H9 (cell line): ENCODE results near the gene XAGE3. TPM values are rescaled to one million over a fixed set of nuclear protein-coding genes. Genes with fewer than 3 reads are reported as not detected.
"Not testable (repeated sequence)": the region's sequence is repeated elsewhere in the genome, so short reads cannot be mapped to it uniquely, and the experiment has no call there.

Experiments
- DNase-seq: peaks from one replicate; pipeline ENCODE4 v3.0.0-alpha.2; 2017
- H2AFZ ChIP-seq: one replicate; pipeline ENCODE4 v1.6.1; 2013; ENCODE audit warnings: mild to moderate bottlenecking, low read length, control low read depth, moderate library complexity
- H2AK5ac ChIP-seq: 2 replicates; pipeline ENCODE4 v1.6.1; 2013; ENCODE audit warnings: low read length, control low read depth, mixed read lengths; ENCODE audit not compliant: insufficient read length
- H2BK120ac ChIP-seq: one replicate; pipeline ENCODE4 v1.6.1; 2013; ENCODE audit warnings: low read depth, mild to moderate bottlenecking, low read length, control low read depth, inconsistent platforms; ENCODE audit not compliant: poor library complexity, severe bottlenecking
- H2BK12ac ChIP-seq: 2 replicates; pipeline ENCODE4 v1.6.1; 2013; ENCODE audit warnings: low read length, control low read depth, mixed read lengths, low read depth; ENCODE audit not compliant: insufficient read length
- H2BK15ac ChIP-seq: 2 replicates; pipeline ENCODE4 v1.6.1; 2013; ENCODE audit warnings: low read depth, low read length, control low read depth
- H2BK20ac ChIP-seq: one replicate; pipeline ENCODE4 v1.6.1; 2013; ENCODE audit warnings: low read depth, mild to moderate bottlenecking, low read length, control low read depth, inconsistent platforms; ENCODE audit not compliant: poor library complexity, severe bottlenecking
- H2BK5ac ChIP-seq: 2 replicates; pipeline ENCODE4 v1.6.1; 2013; ENCODE audit warnings: low read length, control low read depth, mixed read lengths; ENCODE audit not compliant: insufficient read length
- H3K14ac ChIP-seq: 2 replicates; pipeline ENCODE4 v1.6.1; 2013; ENCODE audit warnings: low read length, control low read depth; ENCODE audit not compliant: insufficient read depth
- H3K18ac ChIP-seq: 2 replicates; pipeline ENCODE4 v1.6.1; 2013; ENCODE audit warnings: low read depth, mild to moderate bottlenecking, mixed read lengths, low read length, control low read depth; ENCODE audit not compliant: insufficient read length
- H3K23ac ChIP-seq: 2 replicates; pipeline ENCODE4 v1.6.1; 2013; ENCODE audit warnings: low read length, control low read depth, mixed read lengths, low read depth; ENCODE audit not compliant: insufficient read length
- H3K23me2 ChIP-seq: 2 replicates; pipeline ENCODE4 v1.6.1; 2013; ENCODE audit warnings: low read depth, mild to moderate bottlenecking, mixed read lengths, low read length, control low read depth; ENCODE audit not compliant: insufficient read length, poor library complexity, severe bottlenecking
- H3K27ac ChIP-seq: 2 replicates; pipeline ENCODE4 v1.5.1; 2013; ENCODE audit warnings: low read length, control low read depth, mixed read lengths, low read depth; ENCODE audit not compliant: insufficient read length
- H3K27me3 ChIP-seq: 2 replicates; pipeline ENCODE4 v1.6.1; 2013; ENCODE audit warnings: low read length, control low read depth, inconsistent platforms; ENCODE audit not compliant: insufficient read depth
- H3K4ac ChIP-seq: 2 replicates; pipeline ENCODE4 v1.6.1; 2013; ENCODE audit warnings: low read depth, mild to moderate bottlenecking, control low read depth, inconsistent platforms, low read length, moderate library complexity
- H3K4me1 ChIP-seq: 2 replicates; pipeline ENCODE4 v1.6.1; 2013; ENCODE audit warnings: low read length, control low read depth, inconsistent platforms; ENCODE audit not compliant: insufficient read depth
- H3K4me2 ChIP-seq: 2 replicates; pipeline ENCODE4 v1.6.1; 2013; ENCODE audit warnings: low read length, control low read depth, mixed read lengths; ENCODE audit not compliant: insufficient read length, insufficient read depth
- H3K56ac ChIP-seq: 2 replicates; pipeline ENCODE4 v1.6.1; 2013; ENCODE audit warnings: low read depth, mild to moderate bottlenecking, mixed read lengths, low read length, control low read depth; ENCODE audit not compliant: insufficient read length
- H3K79me1 ChIP-seq: 2 replicates; pipeline ENCODE4 v1.6.1; 2013; ENCODE audit warnings: low read depth, mild to moderate bottlenecking, moderate library complexity, low read length, control low read depth, inconsistent platforms; ENCODE audit not compliant: insufficient read depth, poor library complexity, severe bottlenecking
- H3K79me2 ChIP-seq: 2 replicates; pipeline ENCODE4 v1.6.1; 2013; ENCODE audit warnings: low read length, control low read depth, inconsistent platforms; ENCODE audit not compliant: insufficient read depth
- H3K9ac ChIP-seq: 2 replicates; pipeline ENCODE4 v1.6.1; 2013; ENCODE audit warnings: low read length, control low read depth, mixed read lengths; ENCODE audit not compliant: insufficient read length; ENCODE audit errors: extremely low read depth
- H3K9me3 ChIP-seq: one replicate; pipeline ENCODE4 v1.6.1; 2013; ENCODE audit warnings: low read depth, low read length, inconsistent platforms; ENCODE audit not compliant: control insufficient read depth
- H3T11ph ChIP-seq: one replicate; pipeline ENCODE4 v1.6.1; 2013; ENCODE audit warnings: mild to moderate bottlenecking, low read length, control low read depth, inconsistent platforms
- H4K20me1 ChIP-seq: one replicate; pipeline ENCODE4 v1.6.1; 2013; ENCODE audit not compliant: control insufficient read depth, insufficient read length, insufficient read depth
- H4K5ac ChIP-seq: 2 replicates; pipeline ENCODE4 v1.6.1; 2013; ENCODE audit warnings: low read depth, mild to moderate bottlenecking, mixed read lengths, low read length, control low read depth; ENCODE audit not compliant: insufficient read length
- H4K8ac ChIP-seq: replicated peaks from 2 replicates; pipeline ENCODE4 v1.6.1; 2013; ENCODE audit warnings: low read length, control low read depth, mixed read lengths, low read depth; ENCODE audit not compliant: insufficient read length
- H4K91ac ChIP-seq: 2 replicates; pipeline ENCODE4 v1.6.1; 2013; ENCODE audit warnings: low read depth, mild to moderate bottlenecking, moderate library complexity, mixed read lengths, low read length, control low read depth; ENCODE audit not compliant: insufficient read length
- H3K27ac Mint-ChIP-seq, 3 experiments: 2 replicates in 2 of 3; 3 replicates in 1 of 3; pipeline ENCODE4 v1.8.0; 2020 to 2021; ENCODE audit warnings: mixed read lengths in 3 of 3, mild to moderate bottlenecking in 1 of 3, moderate library complexity in 1 of 3
- H3K27me3 Mint-ChIP-seq: 2 replicates; pipeline ENCODE4 v1.8.0; 2021; ENCODE audit warnings: low read depth, mild to moderate bottlenecking, moderate library complexity, mixed read lengths
- H3K36me3 Mint-ChIP-seq, 3 experiments: 2 replicates in 2 of 3; 3 replicates in 1 of 3; pipeline ENCODE4 v1.8.0; 2020 to 2021; ENCODE audit warnings: low read depth in 3 of 3, mixed read lengths in 3 of 3; ENCODE audit not compliant: insufficient read depth in 1 of 3
- H3K4me1 Mint-ChIP-seq, 2 experiments: 2 replicates each; pipeline ENCODE4 v1.8.0; 2020; ENCODE audit warnings: mixed read lengths in 2 of 2
- H3K4me3 Mint-ChIP-seq, 2 experiments: 2 replicates in 1 of 2; 3 replicates in 1 of 2; pipeline ENCODE4 v1.8.0; 2020 to 2021; ENCODE audit warnings: mild to moderate bottlenecking in 2 of 2, mixed read lengths in 2 of 2, moderate library complexity in 1 of 2
- H3K9me3 Mint-ChIP-seq, 2 experiments: 2 replicates in 1 of 2; 3 replicates in 1 of 2; pipeline ENCODE4 v1.8.0; 2020; ENCODE audit warnings: mild to moderate bottlenecking in 2 of 2, mixed read lengths in 2 of 2, moderate library complexity in 1 of 2
- WGBS: extraction: QIAGEN DNeasy Blood & Tissue Kit; methylation state at CpG from one replicate; pipeline ENCODE4 v1.1.7; 2013; ENCODE audit warnings: missing lambda C conversion rate, low lambda C conversion rate, mixed read lengths; ENCODE audit not compliant: insufficient read length; ENCODE audit errors: extremely low coverage; 5-methylcytosine and 5-hydroxymethylcytosine counted together
- total RNA-seq: library from RNA; stranded (reverse); gene quantifications from 2 replicates; pipeline ENCODE4 v1.2.1, GENCODE V29; 2021
- TF ChIP-seq, protein P1 (sequence below): fragments of 200-600 bp; sonication (generic); conservative IDR thresholded peaks from 3 replicates; pipeline ENCODE4 v1.8.0; 2021; ENCODE audit warnings: antibody characterized with exemption, mild to moderate bottlenecking

XAGE3 gene
- total RNA-seq, 1 experiment from 2014 or later = not detected

DNA sequence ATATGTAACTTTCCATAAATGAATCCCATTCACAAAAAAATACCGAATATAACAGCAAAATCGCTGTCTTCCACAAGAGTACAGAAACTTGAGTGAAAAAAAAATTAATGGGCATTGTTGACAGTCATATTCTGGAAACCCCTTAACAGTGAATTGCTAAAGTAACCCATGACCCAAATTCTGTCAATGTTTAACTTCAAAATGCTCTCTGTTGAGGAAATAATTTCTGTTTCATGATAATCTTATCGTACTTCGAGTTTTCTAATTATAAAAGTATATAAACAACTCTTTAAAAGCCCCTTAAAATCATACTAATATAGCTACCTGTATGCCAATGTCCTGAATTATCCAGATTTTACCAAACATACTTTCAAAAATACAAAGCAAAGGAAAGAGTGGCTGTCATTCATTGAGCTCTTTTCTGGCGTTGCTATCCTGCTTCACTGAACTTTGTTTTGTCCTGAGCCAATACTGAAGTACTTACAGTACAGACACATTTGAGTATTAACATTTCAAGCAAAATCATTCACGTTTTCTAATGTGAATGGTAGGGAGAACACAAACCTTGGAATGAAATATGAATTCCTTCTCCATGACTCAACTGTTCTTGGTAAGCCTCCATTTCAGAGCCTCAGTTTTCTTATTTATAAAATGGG is 2.4 kb downstream of the XAGE3 start:
- H3K27ac Mint-ChIP-seq = no peak overlapping the region
- TF ChIP-seq, protein P1, sequence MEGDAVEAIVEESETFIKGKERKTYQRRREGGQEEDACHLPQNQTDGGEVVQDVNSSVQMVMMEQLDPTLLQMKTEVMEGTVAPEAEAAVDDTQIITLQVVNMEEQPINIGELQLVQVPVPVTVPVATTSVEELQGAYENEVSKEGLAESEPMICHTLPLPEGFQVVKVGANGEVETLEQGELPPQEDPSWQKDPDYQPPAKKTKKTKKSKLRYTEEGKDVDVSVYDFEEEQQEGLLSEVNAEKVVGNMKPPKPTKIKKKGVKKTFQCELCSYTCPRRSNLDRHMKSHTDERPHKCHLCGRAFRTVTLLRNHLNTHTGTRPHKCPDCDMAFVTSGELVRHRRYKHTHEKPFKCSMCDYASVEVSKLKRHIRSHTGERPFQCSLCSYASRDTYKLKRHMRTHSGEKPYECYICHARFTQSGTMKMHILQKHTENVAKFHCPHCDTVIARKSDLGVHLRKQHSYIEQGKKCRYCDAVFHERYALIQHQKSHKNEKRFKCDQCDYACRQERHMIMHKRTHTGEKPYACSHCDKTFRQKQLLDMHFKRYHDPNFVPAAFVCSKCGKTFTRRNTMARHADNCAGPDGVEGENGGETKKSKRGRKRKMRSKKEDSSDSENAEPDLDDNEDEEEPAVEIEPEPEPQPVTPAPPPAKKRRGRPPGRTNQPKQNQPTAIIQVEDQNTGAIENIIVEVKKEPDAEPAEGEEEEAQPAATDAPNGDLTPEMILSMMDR = no peak

GRCh38 chrX:52856991-52857525 is 10.8 kb downstream of the XAGE3 start:
- not testable (repeated sequence) for H2BK15ac ChIP-seq, H2AFZ ChIP-seq, H3T11ph ChIP-seq, H3K4ac ChIP-seq, H3K27ac Mint-ChIP-seq, H3K23me2 ChIP-seq, H3K27me3 Mint-ChIP-seq, H3K9ac ChIP-seq, H3K56ac ChIP-seq, H4K5ac ChIP-seq, H3K4me3 Mint-ChIP-seq, H2BK20ac ChIP-seq, H3K18ac ChIP-seq, H4K91ac ChIP-seq, H2BK5ac ChIP-seq, H2BK120ac ChIP-seq, H3K27me3 ChIP-seq, H3K4me1 Mint-ChIP-seq, H4K8ac ChIP-seq, H3K4me1 ChIP-seq, H2AK5ac ChIP-seq, H3K79me2 ChIP-seq, H3K23ac ChIP-seq, H3K79me1 ChIP-seq, H2BK12ac ChIP-seq, H3K36me3 Mint-ChIP-seq, H3K14ac ChIP-seq, H4K20me1 ChIP-seq, H3K27ac ChIP-seq, DNase-seq, H3K4me2 ChIP-seq
- WGBS = no CpG with 5 or more reads among the region's 4 CpGs
- peaks cover 18% of the 10 kb centered on the region for H3K9me3 ChIP-seq
- H3K9me3 Mint-ChIP-seq = peaks cover 68 to 81% of the 10 kb centered on the region in 2 experiments

More for the DNA sequence above, 2.4 kb downstream of the XAGE3 start:
- no CpG with 5 or more reads among the region's 6 CpGs for WGBS
- H3K4ac ChIP-seq = no peak overlapping the region
- H3K4me3 Mint-ChIP-seq = no peak overlapping the region
- H2BK5ac ChIP-seq = no peak overlapping the region
- no peaks in the 10 kb centered on the region for H3K23me2 ChIP-seq
- H3K79me1 ChIP-seq = no peaks in the 10 kb centered on the region
- no peak overlapping the region for H4K91ac ChIP-seq
- no peak overlapping the region for H2BK20ac ChIP-seq
- no peak overlapping the region for H4K8ac ChIP-seq
- no peaks in the 10 kb centered on the region for H3K4me1 Mint-ChIP-seq
- H3T11ph ChIP-seq = no peak overlapping the region
- peaks cover 56 to 72% of the 10 kb centered on the region in 2 experiments for H3K9me3 Mint-ChIP-seq
- no peak overlapping the region for H3K18ac ChIP-seq
- no peaks in the 10 kb centered on the region; a peak in 2 of 7 replicates for H3K36me3 Mint-ChIP-seq
- no peak overlapping the region for H4K5ac ChIP-seq
- no peak overlapping the region for H3K27ac ChIP-seq
- H2BK15ac ChIP-seq = no peak overlapping the region
- no peak overlapping the region for H3K14ac ChIP-seq
- H2AK5ac ChIP-seq = no peak overlapping the region
- no peak overlapping the region for H3K9ac ChIP-seq
- no peak overlapping the region for H2BK120ac ChIP-seq
- H3K27me3 Mint-ChIP-seq = peaks cover 15% of the 10 kb centered on the region
- H2AFZ ChIP-seq = no peak overlapping the region
- no peaks in the 10 kb centered on the region for H3K79me2 ChIP-seq
- H3K4me1 ChIP-seq = no peaks in the 10 kb centered on the region
- no peak for DNase-seq
- H3K56ac ChIP-seq = no peak overlapping the region
- no peaks in the 10 kb centered on the region for H4K20me1 ChIP-seq
- no peak overlapping the region for H3K23ac ChIP-seq
- no peak overlapping the region for H3K4me2 ChIP-seq
- H3K27me3 ChIP-seq = no peaks in the 10 kb centered on the region
- peaks cover 25% of the 10 kb centered on the region for H3K9me3 ChIP-seq
- H2BK12ac ChIP-seq = no peak overlapping the region
